Trophoblast cell (in vitro differentiated cells and primary cell): ENCODE data around the gene B4GALT2.

Source experiments
- DNase-seq, 2 donors: peaks; one replicate each; pipeline ENCODE4 v3.0.0-alpha.2; 2016
- H2AFZ ChIP-seq: 2 replicates; pipeline ENCODE4 v1.6.1; 2013; ENCODE audit warnings: low read length, moderate library complexity, mild to moderate bottlenecking; ENCODE audit not compliant: insufficient read depth, poor library complexity
- H2AK5ac ChIP-seq: 2 replicates; pipeline ENCODE4 v1.6.1; 2013; ENCODE audit warnings: mild to moderate bottlenecking, low read length
- H2BK120ac ChIP-seq: 2 replicates; pipeline ENCODE4 v1.6.1; 2013; ENCODE audit warnings: low read length, mild to moderate bottlenecking, moderate library complexity; ENCODE audit not compliant: insufficient read depth, poor library complexity
- H2BK12ac ChIP-seq: 2 replicates; pipeline ENCODE4 v1.6.1; 2013; ENCODE audit warnings: mild to moderate bottlenecking, low read length, moderate library complexity
- H2BK5ac ChIP-seq: 2 replicates; pipeline ENCODE4 v1.6.1; 2013; ENCODE audit warnings: low read length, low read depth, moderate library complexity, mild to moderate bottlenecking; ENCODE audit not compliant: poor library complexity
- H3K14ac ChIP-seq: 2 replicates; pipeline ENCODE4 v1.6.1; 2013; ENCODE audit warnings: mild to moderate bottlenecking, low read length
- H3K18ac ChIP-seq: 2 replicates; pipeline ENCODE4 v1.6.1; 2013; ENCODE audit warnings: mild to moderate bottlenecking, low read length
- H3K23ac ChIP-seq: 2 replicates; pipeline ENCODE4 v1.6.1; 2013; ENCODE audit warnings: low read length
- H3K27ac ChIP-seq: 2 replicates; pipeline ENCODE4 v1.5.1; 2013; ENCODE audit warnings: low read depth, mild to moderate bottlenecking, inconsistent platforms, low read length, moderate library complexity
- H3K27me3 ChIP-seq: 2 replicates; pipeline ENCODE4 v1.6.1; 2013; ENCODE audit warnings: inconsistent platforms, mild to moderate bottlenecking, low read length, moderate library complexity; ENCODE audit not compliant: insufficient read depth
- H3K36me3 ChIP-seq, 2 experiments: 1 replicate in 1 of 2; 2 replicates in 1 of 2; pipeline ENCODE4 v1.6.1; 2013; ENCODE audit warnings: low read length in 2 of 2, mild to moderate bottlenecking in 2 of 2, moderate library complexity in 1 of 2; ENCODE audit not compliant: insufficient read depth in 2 of 2, control insufficient read depth in 1 of 2
- H3K4ac ChIP-seq: 2 replicates; pipeline ENCODE4 v1.6.1; 2013; ENCODE audit warnings: low read depth, mild to moderate bottlenecking, low read length, moderate library complexity
- H3K4me1 ChIP-seq, 2 experiments: 1 replicate in 1 of 2; 2 replicates in 1 of 2; pipeline ENCODE4 v1.6.1; 2013; ENCODE audit warnings: low read length in 2 of 2, mild to moderate bottlenecking in 2 of 2, moderate library complexity in 1 of 2; ENCODE audit not compliant: insufficient read depth in 2 of 2, control insufficient read depth in 1 of 2
- H3K4me2 ChIP-seq: 2 replicates; pipeline ENCODE4 v1.6.1; 2013; ENCODE audit warnings: inconsistent platforms, mild to moderate bottlenecking, low read length, moderate library complexity
- H3K4me3 ChIP-seq: 2 replicates; pipeline ENCODE4 v1.5.1; 2013; ENCODE audit warnings: mild to moderate bottlenecking, low read depth, low read length, inconsistent platforms
- H3K79me1 ChIP-seq: one replicate; pipeline ENCODE4 v1.6.1; 2013; ENCODE audit warnings: low read length
- H3K79me2 ChIP-seq: 2 replicates; pipeline ENCODE4 v1.6.1; 2013; ENCODE audit warnings: low read length, mild to moderate bottlenecking; ENCODE audit not compliant: control insufficient read depth, insufficient read depth, poor library complexity
- H3K9ac ChIP-seq: 2 replicates; pipeline ENCODE4 v1.6.1; 2013; ENCODE audit warnings: mild to moderate bottlenecking, low read length
- H3K9me3 ChIP-seq: 2 replicates; pipeline ENCODE4 v1.6.1; 2013; ENCODE audit warnings: low read depth, mild to moderate bottlenecking, control low read depth, inconsistent platforms, low read length; ENCODE audit not compliant: insufficient read depth
- H4K12ac ChIP-seq: 2 replicates; pipeline ENCODE4 v1.6.1; 2013; ENCODE audit warnings: low read depth, mild to moderate bottlenecking, low read length, moderate library complexity
- H4K8ac ChIP-seq: 2 replicates; pipeline ENCODE4 v1.6.1; 2013; ENCODE audit warnings: low read depth, mild to moderate bottlenecking, low read length, moderate library complexity
- H4K91ac ChIP-seq: one replicate; pipeline ENCODE4 v1.6.1; 2013; ENCODE audit warnings: low read depth, mild to moderate bottlenecking, low read length, moderate library complexity
- WGBS: extraction: QIAGEN DNeasy Blood & Tissue Kit; methylation state at CpG from one replicate; pipeline ENCODE4 v1.1.7; 2013; ENCODE audit warnings: missing lambda C conversion rate; ENCODE audit not compliant: insufficient read length, insufficient coverage; ENCODE audit errors: extremely low coverage; 5-methylcytosine and 5-hydroxymethylcytosine counted together

The B4GALT2 gene

DNA sequence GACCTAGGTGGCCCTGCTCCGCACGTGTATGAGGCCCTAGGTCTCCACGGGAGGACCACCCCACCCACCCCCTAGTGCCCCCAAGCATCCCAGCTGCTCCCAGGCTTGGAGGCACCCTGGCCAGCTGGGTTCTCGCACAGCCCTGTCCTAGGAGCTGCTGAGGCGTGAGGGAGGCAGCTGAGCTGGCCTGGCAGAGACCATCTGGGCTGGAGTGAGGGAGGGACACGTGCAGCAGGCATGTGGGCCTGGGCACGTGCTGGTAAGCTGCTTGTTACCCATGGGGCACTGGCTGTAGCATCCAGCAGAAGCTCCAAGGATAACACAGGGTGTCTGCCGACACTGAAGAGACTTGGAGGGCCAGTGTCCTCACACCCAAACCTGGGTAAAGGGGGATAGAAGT lies 42.1 kb downstream of the B4GALT2 start:
- Histone ChIP-seq H3K9ac (no peak overlapping the region), H3K4me3 (peak overlapping the region; percentile 39), H3K79me1 (no peaks in the 10 kb centered on the region), H2BK120ac (no peak overlapping the region), H3K36me3 (no peaks in the 10 kb centered on the region), H3K4ac (no peak overlapping the region), H2BK5ac (no peak overlapping the region), H3K18ac (no peak overlapping the region), H3K27ac (no peak overlapping the region), H3K27me3 (no peaks in the 10 kb centered on the region), H2BK12ac (no peak overlapping the region), H2AK5ac (no peak overlapping the region), H3K14ac (no peak overlapping the region), H2AFZ (no peak overlapping the region), H3K4me1 (no peaks in the 10 kb centered on the region), H4K91ac (no peak overlapping the region), H3K79me2 (no peaks in the 10 kb centered on the region), H3K4me2 (no peak overlapping the region), H4K8ac (no peak overlapping the region), H3K9me3 (peaks cover 3% of the 10 kb centered on the region), H4K12ac (no peak overlapping the region), H3K23ac (no peak overlapping the region)
- DNase-seq = no peak
- WGBS = no CpG with 5 or more reads among the region's 8 CpGs

DNA sequence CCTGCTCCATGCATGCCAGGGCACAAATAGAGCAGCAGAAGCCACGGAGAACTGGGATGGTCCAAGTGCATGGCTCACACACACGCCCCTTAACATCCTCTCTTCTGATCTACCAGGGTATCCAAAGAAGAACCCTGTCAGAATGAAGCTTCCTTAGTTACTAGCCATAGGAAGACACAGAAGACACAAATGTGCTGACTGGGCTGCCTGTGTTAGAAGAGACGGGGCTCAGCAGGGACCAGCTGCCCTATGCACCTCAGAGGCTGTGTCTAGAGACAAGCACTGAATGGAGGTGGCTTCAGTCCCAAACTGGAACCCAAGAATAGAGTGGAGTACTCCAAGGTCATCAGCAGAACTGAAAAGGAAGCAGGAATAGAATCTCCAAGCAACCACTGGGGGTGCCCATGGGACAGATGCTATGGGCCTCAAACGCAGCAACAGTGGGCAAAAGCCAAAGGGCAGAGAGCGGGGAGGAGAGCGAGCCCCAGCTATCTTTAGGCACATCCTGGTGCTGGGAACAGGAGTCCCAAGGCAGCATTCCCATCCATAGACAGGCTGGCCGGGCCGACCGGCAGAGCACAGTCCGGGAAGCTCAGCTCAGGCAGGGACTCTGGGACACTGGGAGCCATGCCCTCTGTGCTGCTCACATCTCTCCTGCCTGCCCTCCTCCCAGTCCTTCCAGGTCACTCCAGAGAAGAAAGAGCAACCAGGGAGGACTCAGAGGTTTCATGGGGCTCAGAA lies 42.7 kb downstream of the B4GALT2 start:
- H3K18ac ChIP-seq = no peak overlapping the region
- H3K27me3 ChIP-seq = no peaks in the 10 kb centered on the region
- H3K4me3 ChIP-seq = no peak overlapping the region
- H4K8ac ChIP-seq = no peak overlapping the region
- H2BK120ac ChIP-seq = no peak overlapping the region
- no peaks in the 10 kb centered on the region for H3K79me2 ChIP-seq
- no peak overlapping the region for H3K9ac ChIP-seq
- no peaks in the 10 kb centered on the region for H3K4me1 ChIP-seq
- no peak overlapping the region for H2BK12ac ChIP-seq
- no peak overlapping the region for H4K12ac ChIP-seq
- H2AK5ac ChIP-seq = no peak overlapping the region
- no peak overlapping the region for H3K27ac ChIP-seq
- no peaks in the 10 kb centered on the region for H3K36me3 ChIP-seq
- no peak overlapping the region for H3K14ac ChIP-seq
- no peak overlapping the region for H4K91ac ChIP-seq
- H3K23ac ChIP-seq = no peak overlapping the region
- no peak overlapping the region for H2BK5ac ChIP-seq
- H3K79me1 ChIP-seq = no peaks in the 10 kb centered on the region
- no peak overlapping the region for H3K4ac ChIP-seq
- no CpG with 5 or more reads among the region's 10 CpGs for WGBS
- no peak overlapping the region for H2AFZ ChIP-seq
- DNase-seq = no peak
- no peak overlapping the region for H3K4me2 ChIP-seq
- peaks cover 3% of the 10 kb centered on the region for H3K9me3 ChIP-seq

DNA sequence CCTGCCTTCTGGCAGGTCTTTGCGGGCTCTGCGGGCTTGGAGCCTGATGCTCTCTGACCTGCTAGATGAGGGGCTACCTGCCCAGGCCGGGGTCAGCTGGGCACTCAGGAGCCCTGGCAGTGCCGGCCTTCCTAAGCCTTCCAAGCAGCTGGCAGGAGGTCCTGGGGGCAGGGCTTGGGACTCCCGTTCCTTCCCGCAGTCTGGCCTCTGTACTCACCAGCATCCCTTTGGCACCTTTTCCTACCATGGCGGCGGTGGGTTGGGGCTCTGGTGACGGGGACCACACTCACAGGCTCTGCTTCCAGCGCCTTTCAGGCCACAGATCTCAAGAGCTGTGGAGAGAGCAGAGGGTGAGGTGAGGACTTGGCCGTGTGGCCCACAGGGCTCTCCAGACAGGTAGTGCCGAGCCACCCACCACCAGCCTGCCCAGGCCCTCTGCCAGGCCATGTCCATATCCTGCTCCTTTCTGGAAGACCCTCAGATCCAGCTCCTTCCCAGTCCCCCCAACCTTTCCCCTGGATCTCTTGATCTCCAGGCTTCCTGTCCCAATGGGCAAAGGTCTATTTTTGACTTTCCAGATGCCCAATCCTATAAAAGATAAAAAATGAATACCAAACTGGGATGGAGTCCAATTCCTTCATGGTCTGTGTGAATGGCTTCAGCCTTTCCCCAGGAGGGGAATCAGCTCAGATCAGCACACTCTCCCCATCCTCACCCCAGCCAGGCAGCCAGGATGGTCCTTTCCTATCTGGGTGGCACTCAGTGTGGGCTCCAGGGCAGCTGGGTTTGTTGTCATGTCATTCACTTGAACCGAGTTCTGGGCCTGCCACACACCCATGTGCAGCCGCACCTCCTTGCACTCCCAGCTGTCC lies 45.3 kb downstream of the B4GALT2 start:
- H3K36me3 ChIP-seq = no peaks in the 10 kb centered on the region
- H3K18ac ChIP-seq = no peak overlapping the region
- no peak overlapping the region for H3K4me3 ChIP-seq
- H3K14ac ChIP-seq = no peak overlapping the region
- no peak overlapping the region for H4K12ac ChIP-seq
- H3K79me1 ChIP-seq = no peaks in the 10 kb centered on the region
- no peak overlapping the region for H2BK5ac ChIP-seq
- no peak overlapping the region for H4K91ac ChIP-seq
- H2AFZ ChIP-seq = no peak overlapping the region
- no peak overlapping the region for H3K27ac ChIP-seq
- no peak overlapping the region for H3K9ac ChIP-seq
- WGBS = no CpG with 5 or more reads among the region's 14 CpGs
- no peak overlapping the region for H4K8ac ChIP-seq
- H3K4me1 ChIP-seq = peaks cover 0 to under 1% of the 10 kb centered on the region in 2 experiments
- no peak overlapping the region for H2AK5ac ChIP-seq
- no peak overlapping the region for H3K23ac ChIP-seq
- no peak overlapping the region for H3K4ac ChIP-seq
- no peak overlapping the region for H3K4me2 ChIP-seq
- H3K27me3 ChIP-seq = no peaks in the 10 kb centered on the region
- H3K79me2 ChIP-seq = no peaks in the 10 kb centered on the region
- no peak for DNase-seq
- peaks cover 3% of the 10 kb centered on the region for H3K9me3 ChIP-seq
- H2BK120ac ChIP-seq = no peak overlapping the region
- no peak overlapping the region for H2BK12ac ChIP-seq

- H2AFZ ChIP-seq = no peak overlapping the region
- WGBS = no CpG with 5 or more reads among the region's 13 CpGs
- H3K23ac ChIP-seq = no peak overlapping the region
- no peak overlapping the region for H3K14ac ChIP-seq
- no peaks in the 10 kb centered on the region for H3K27me3 ChIP-seq
- H4K91ac ChIP-seq = no peak overlapping the region
- H3K18ac ChIP-seq = no peak overlapping the region
- H3K79me1 ChIP-seq = peaks cover 5% of the 10 kb centered on the region
- DNase-seq = no peak
- no peak overlapping the region for H3K4ac ChIP-seq
- no peaks in the 10 kb centered on the region for H3K36me3 ChIP-seq
- H3K4me1 ChIP-seq = peaks cover 3 to 5% of the 10 kb centered on the region in 2 experiments
- H3K4me3 ChIP-seq = no peak overlapping the region
- H3K4me2 ChIP-seq = no peak overlapping the region
- H3K27ac ChIP-seq = no peak overlapping the region
- no peak overlapping the region for H2AK5ac ChIP-seq
- H4K8ac ChIP-seq = no peak overlapping the region
- no peak overlapping the region for H2BK5ac ChIP-seq
- H2BK12ac ChIP-seq = no peak overlapping the region
- H4K12ac ChIP-seq = no peak overlapping the region
- no peak overlapping the region for H3K9ac ChIP-seq
- peaks cover 2% of the 10 kb centered on the region for H3K9me3 ChIP-seq
- H3K79me2 ChIP-seq = peaks cover under 1% of the 10 kb centered on the region
- H2BK120ac ChIP-seq = no peak overlapping the region
Observed at GRCh38 chr1:44024903-44025525, 46.0 kb downstream of the B4GALT2 start.
